NCI-H2081 (cell line): ENCODE measurements around the gene KRT3.
"Not testable (repeated sequence)": the region's sequence is repeated elsewhere in the genome, so short reads cannot be mapped to it uniquely, and the experiment has no call there.

Experiments used
- DNase-seq, 2 experiments: peaks; one replicate each; lab custom pipeline; 2025; lab: John Stamatoyannopoulos, UW

KRT3 gene

GRCh38 chr12:52781399-52782082 is 14.4 kb downstream of the KRT3 start:
- DNase-seq: no peak

- DNase-seq: no peak
These were observed 16.0 kb downstream of the KRT3 start for GRCh38 chr12:52779914-52780313.

- no peak for DNase-seq
These were observed 17.1 kb downstream of the KRT3 start for GRCh38 chr12:52778833-52779232.

- DNase-seq: no peak
These were observed 18.4 kb downstream of the KRT3 start for GRCh38 chr12:52777566-52777965.

GRCh38 chr12:52776913-52777395 is 19.0 kb downstream of the KRT3 start, which contains the start of gene KRT76:
TSS of gene KRT76 (minus strand) at chr12:52777345. CDS start at chr12:52777291, 54 bp downstream.
- DNase-seq: no peak

GRCh38 chr12:52776435-52776834 is 19.5 kb downstream of the KRT3 start:
- no peak for DNase-seq

GRCh38 chr12:52774629-52775250 is 21.2 kb downstream of the KRT3 start:
- DNase-seq: no peak

- no peak for DNase-seq
These were observed 23.1 kb downstream of the KRT3 start for GRCh38 chr12:52772772-52773171.

- DNase-seq: no peak
These were observed 23.7 kb downstream of the KRT3 start for GRCh38 chr12:52772188-52772587.

GRCh38 chr12:52771505-52771904 is 24.4 kb downstream of the KRT3 start:
- DNase-seq: no peak

GRCh38 chr12:52771088-52771487 is 24.8 kb downstream of the KRT3 start:
- no peak for DNase-seq

GRCh38 chr12:52769946-52770345 is 26.0 kb downstream of the KRT3 start:
- DNase-seq: no peak

GRCh38 chr12:52769354-52769753 is 26.6 kb downstream of the KRT3 start:
- no peak for DNase-seq

GRCh38 chr12:52768479-52769200 is 27.3 kb downstream of the KRT3 start:
- no peak for DNase-seq

GRCh38 chr12:52767427-52767826 is 28.5 kb downstream of the KRT3 start:
- no peak for DNase-seq

- DNase-seq: no peak
These were observed 28.9 kb downstream of the KRT3 start for GRCh38 chr12:52767020-52767379.

GRCh38 chr12:52766351-52767019 is 29.4 kb downstream of the KRT3 start:
- no peak for DNase-seq

GRCh38 chr12:52765702-52766101 is 30.2 kb downstream of the KRT3 start:
- no peak for DNase-seq

- DNase-seq: no peak
These were observed 31.9 kb downstream of the KRT3 start for GRCh38 chr12:52763991-52764390.

GRCh38 chr12:52763036-52763659 is 32.8 kb downstream of the KRT3 start:
- no peak for DNase-seq

GRCh38 chr12:52761802-52762201 is 34.1 kb downstream of the KRT3 start:
- no peak for DNase-seq

GRCh38 chr12:52761218-52761617 is 34.7 kb downstream of the KRT3 start:
- not testable (repeated sequence) for DNase-seq
